ENCODE data around the gene CRYBB2. TPM values are rescaled to one million over a fixed set of nuclear protein-coding genes. Genes with fewer than 3 reads are reported as not detected.

Gene CRYBB2
- total RNA-seq, 2 experiments from 2014 or later: not detected

GRCh38 chr22:25182131-25183110, 37.0 kb upstream of the CRYBB2 start:
- no peaks in the 10 kb centered on the region for H3K9me3 Mint-ChIP-seq
- no peak for ATAC-seq (ENCODE audit: poor library complexity)
- TF ChIP-seq CTCF (IDR thresholded peaks at IDR 0.05): no peak
- ChIA-PET POLR2A (no interaction called here), CTCF (no interaction called here)
- no peaks in the 10 kb centered on the region for H3K27me3 ChIP-seq (ENCODE audit: control insufficient read depth in 1 of 2, insufficient read depth in 2 of 2, low read length in 2 of 2)
- peaks cover 62% of the 10 kb centered on the region for H3K36me3 Mint-ChIP-seq (ENCODE audit: low read depth)
- no peak overlapping the region for H3K27ac ChIP-seq (ENCODE audit: low read depth in 1 of 2, low read length in 2 of 2)
- H3K4me1 ChIP-seq (ENCODE audit: insufficient read depth, low read length): no peaks in the 10 kb centered on the region
- intact Hi-C loops (cut with DNase I, micrococcal nuclease): no loop called here
- peaks cover 0 to 20% of the 10 kb centered on the region in 2 experiments for H3K9me3 ChIP-seq (ENCODE audit: control insufficient read depth in 1 of 2, insufficient read depth in 1 of 2, low read length in 2 of 2)
- no peaks in the 10 kb centered on the region for H3K4me1 Mint-ChIP-seq (ENCODE audit: low read depth)
- H3K4me3 ChIP-seq (ENCODE audit: low read length): no peak overlapping the region
- DNase-seq: no peak
- no peaks in the 10 kb centered on the region for H3K27me3 Mint-ChIP-seq
- H3K36me3 ChIP-seq (ENCODE audit: insufficient read depth, low read length): no peaks in the 10 kb centered on the region
- no peak overlapping the region for H3K27ac Mint-ChIP-seq
- H3K4me3 Mint-ChIP-seq: no peak overlapping the region

- H3K27ac ChIP-seq (ENCODE audit: low read depth in 1 of 2, low read length in 2 of 2): no peak overlapping the region
- H3K36me3 ChIP-seq (ENCODE audit: insufficient read depth, low read length): no peaks in the 10 kb centered on the region
- TF ChIP-seq CTCF (IDR thresholded peaks at IDR 0.05): no peak
- DNase-seq (no peak), ATAC-seq (ENCODE audit: poor library complexity) (no peak)
- Mint-ChIP-seq H3K4me1 (ENCODE audit: low read depth) (no peaks in the 10 kb centered on the region), H3K9me3 (no peaks in the 10 kb centered on the region), H3K27me3 (no peaks in the 10 kb centered on the region), H3K36me3 (ENCODE audit: low read depth) (peaks cover 55% of the 10 kb centered on the region), H3K4me3 (no peak overlapping the region), H3K27ac (no peak overlapping the region)
- POLR2A ChIA-PET: no interaction called here
- no peaks in the 10 kb centered on the region for H3K27me3 ChIP-seq (ENCODE audit: control insufficient read depth in 1 of 2, insufficient read depth in 2 of 2, low read length in 2 of 2)
- CTCF ChIA-PET: no interaction called here
- H3K9me3 ChIP-seq (ENCODE audit: control insufficient read depth in 1 of 2, insufficient read depth in 1 of 2, low read length in 2 of 2): peaks cover 0 to 13% of the 10 kb centered on the region in 2 experiments
- no peaks in the 10 kb centered on the region for H3K4me1 ChIP-seq (ENCODE audit: insufficient read depth, low read length)
- no peak overlapping the region for H3K4me3 ChIP-seq (ENCODE audit: low read length)
- intact Hi-C loops (cut with DNase I, micrococcal nuclease): no loop called here
These were observed 35.4 kb upstream of the CRYBB2 start for GRCh38 chr22:25183949-25184619.

- Mint-ChIP-seq H3K9me3 (no peaks in the 10 kb centered on the region), H3K4me1 (ENCODE audit: low read depth) (no peaks in the 10 kb centered on the region), H3K27me3 (no peaks in the 10 kb centered on the region), H3K27ac (no peak overlapping the region), H3K36me3 (ENCODE audit: low read depth) (peaks cover 54% of the 10 kb centered on the region), H3K4me3 (no peak overlapping the region)
- Histone ChIP-seq H3K27me3 (ENCODE audit: control insufficient read depth in 1 of 2, insufficient read depth in 2 of 2, low read length in 2 of 2) (no peaks in the 10 kb centered on the region), H3K27ac (ENCODE audit: low read depth in 1 of 2, low read length in 2 of 2) (no peak overlapping the region), H3K4me3 (ENCODE audit: low read length) (no peak overlapping the region), H3K36me3 (ENCODE audit: insufficient read depth, low read length) (no peaks in the 10 kb centered on the region), H3K4me1 (ENCODE audit: insufficient read depth, low read length) (no peaks in the 10 kb centered on the region), H3K9me3 (ENCODE audit: control insufficient read depth in 1 of 2, insufficient read depth in 1 of 2, low read length in 2 of 2) (no peaks in the 10 kb centered on the region)
- no peak for TF ChIP-seq CTCF (IDR thresholded peaks at IDR 0.05)
- intact Hi-C loops (cut with DNase I, micrococcal nuclease): no loop called here
- ChIA-PET CTCF (no interaction called here), POLR2A (no interaction called here)
- ATAC-seq (ENCODE audit: poor library complexity) (no peak), DNase-seq (no peak)
These were observed 33.3 kb upstream of the CRYBB2 start for GRCh38 chr22:25186140-25186539.

Data from CD4-positive, alpha-beta T cell (primary cell).